GM21528 (cell line): Measurements from ENCODE around the gene PLA2G15.

Source experiments
- ATAC-seq: cut with Tn5 transposase; IDR thresholded peaks from one replicate; pipeline ENCODE4 v1.9.1; 2021; ENCODE audit warnings: mild to moderate bottlenecking, moderate library complexity; ENCODE audit not compliant: unreplicated experiment, low FRiP score

PLA2G15 gene

GRCh38 chr16:68232335-68232734 is 12.8 kb upstream of the PLA2G15 start:
- no peak for ATAC-seq

DNA sequence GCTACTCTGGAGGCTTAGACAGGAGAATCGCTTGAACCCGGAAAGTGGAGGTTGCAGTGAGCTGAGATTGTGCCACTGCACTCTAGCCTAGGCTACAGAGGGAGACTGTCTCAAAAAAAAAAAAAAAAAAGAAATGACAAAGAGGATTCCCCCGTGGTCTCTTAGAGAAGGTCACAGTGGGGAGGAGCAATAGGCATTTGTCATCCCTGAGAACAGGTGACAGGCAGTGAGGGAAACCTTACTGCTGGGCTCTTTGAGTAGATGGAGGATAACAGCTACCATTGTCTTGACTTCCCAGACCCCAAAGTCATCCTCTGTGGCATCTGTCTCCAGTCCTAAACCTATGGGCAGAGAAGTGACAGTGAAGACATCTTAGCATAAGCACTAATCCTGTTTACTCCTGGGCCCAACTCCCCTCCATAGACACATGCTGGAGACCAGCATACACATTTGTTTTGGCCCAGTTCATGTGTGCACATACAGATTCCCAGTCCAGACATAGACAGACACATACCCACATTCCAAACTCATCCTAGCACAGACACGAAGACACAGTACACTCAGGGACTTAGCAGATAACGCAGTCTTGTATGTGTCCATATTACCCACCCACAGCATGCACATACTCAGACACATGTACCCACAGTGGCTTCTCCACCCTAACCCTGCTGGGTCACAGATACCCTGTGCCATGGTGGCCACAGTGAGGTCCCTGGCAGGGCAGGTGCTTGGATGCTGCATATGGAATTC is 11.9 kb upstream of the PLA2G15 start:
- no peak for ATAC-seq

- no peak for ATAC-seq
Measured at GRCh38 chr16:68233835-68234187, 11.4 kb upstream of the PLA2G15 start.

GRCh38 chr16:68234188-68235107 is 10.7 kb upstream of the PLA2G15 start:
- no peak for ATAC-seq

GRCh38 chr16:68235108-68235886 is 9.9 kb upstream of the PLA2G15 start:
- no peak for ATAC-seq

GRCh38 chr16:68235887-68236136 is 9.4 kb upstream of the PLA2G15 start, which contains the start of gene ESRP2:
Gene ESRP2 (minus strand): TSS chr16:68236127. CDS start chr16:68236045, 82 bp downstream.
- ATAC-seq: no peak

DNA sequence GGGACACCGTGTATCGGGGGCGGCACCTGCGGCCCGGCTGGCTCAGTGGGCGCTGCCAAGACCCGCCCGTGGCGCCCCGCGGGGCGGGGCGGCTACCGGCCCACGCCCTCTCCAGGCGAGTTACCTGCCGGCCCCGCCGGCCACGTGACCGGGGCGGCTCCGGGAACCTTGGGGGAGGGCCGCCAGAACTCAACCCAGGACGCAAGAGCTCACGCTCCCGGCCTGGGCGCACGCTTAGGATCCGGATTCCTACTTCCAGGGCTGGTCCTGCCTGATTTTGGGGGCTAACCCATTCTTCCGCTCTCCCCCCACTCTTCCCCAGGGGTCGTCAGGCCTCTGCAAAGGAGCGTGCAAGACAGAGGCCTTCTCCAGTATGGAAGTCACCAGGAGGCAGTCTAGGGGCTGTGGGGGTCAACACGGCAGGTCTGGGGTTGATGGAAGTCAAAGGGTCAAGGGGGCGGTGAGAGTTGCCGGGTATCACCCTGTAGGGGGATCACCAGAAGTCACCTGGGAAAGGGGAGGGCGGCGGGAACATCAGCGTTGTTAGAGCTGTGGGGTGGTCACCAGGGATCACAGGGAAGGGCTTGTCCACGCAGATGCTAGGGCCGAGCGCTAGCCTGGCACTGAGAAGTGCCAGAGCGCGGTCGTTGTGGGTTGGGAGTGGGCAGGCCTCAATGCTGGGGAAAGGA is 8.9 kb upstream of the PLA2G15 start:
- ATAC-seq: no peak

DNA sequence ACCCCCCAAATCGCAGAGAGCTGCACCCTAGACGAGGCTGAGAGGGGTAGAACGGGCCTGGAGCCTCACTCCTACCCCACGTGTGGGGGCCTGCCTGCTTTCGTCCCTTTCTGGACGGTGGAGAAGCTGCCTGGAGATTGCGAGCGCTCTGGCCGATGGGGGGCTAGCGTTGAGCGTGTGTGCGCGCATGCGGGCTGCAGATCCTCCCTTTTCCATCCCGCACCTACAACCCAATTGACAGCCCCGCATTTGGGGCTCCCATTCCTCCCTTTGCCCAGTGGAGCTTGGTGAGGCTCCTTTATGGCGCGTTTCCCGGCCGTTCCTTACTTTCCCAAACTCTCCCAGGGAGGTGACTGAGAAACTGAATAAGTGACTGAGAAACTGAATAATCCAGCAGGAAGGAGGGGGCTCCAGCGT is 8.3 kb upstream of the PLA2G15 start:
- ATAC-seq: no peak

GRCh38 chr16:68237243-68238028 is 7.7 kb upstream of the PLA2G15 start:
- ATAC-seq: peak; percentile 73

DNA sequence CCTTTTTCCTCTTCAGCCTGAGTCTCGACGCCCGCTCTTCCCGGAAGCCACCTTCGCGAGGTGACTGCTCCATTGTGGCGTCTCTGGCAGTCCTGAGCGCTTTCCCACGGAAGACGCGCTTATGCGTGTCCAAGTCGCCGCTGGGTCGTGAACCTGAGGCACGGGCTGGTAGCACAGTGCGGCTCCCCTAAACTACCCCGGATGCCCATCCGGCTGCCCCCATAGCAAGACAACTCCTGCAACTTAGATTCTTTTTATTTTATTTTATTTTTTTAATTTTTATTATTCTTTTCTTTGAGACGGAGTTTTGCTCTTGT is 7.2 kb upstream of the PLA2G15 start:
- ATAC-seq: peak; percentile 19

DNA sequence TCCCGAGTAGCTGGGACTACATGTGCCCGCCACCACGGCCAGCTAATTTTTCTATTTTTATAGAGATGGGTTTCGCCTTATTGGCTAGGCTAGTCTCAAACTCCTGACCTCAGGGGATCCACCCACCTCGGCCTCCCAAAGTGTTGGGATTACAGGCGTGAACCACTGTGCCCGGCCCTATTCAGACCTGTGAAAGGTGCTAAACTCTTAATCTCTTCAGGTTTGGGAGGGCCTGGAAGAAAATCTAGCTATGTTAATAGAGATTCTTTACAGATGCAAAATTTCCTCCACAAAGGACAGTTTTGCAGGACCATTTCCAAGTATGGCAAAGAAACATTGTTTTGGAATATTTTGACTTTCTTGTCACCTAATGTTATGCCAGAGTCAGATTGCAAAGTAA is 3.1 kb upstream of the PLA2G15 start:
- ATAC-seq: no peak

- no peak for ATAC-seq
Measured at GRCh38 chr16:68242926-68243858, 2.0 kb upstream of the PLA2G15 start.

- ATAC-seq: no peak
Measured at GRCh38 chr16:68244481-68244902, 681 bp upstream of the PLA2G15 start.

- ATAC-seq: no peak
Measured at GRCh38 chr16:68246121-68246520, 948 bp downstream of the PLA2G15 start.

DNA sequence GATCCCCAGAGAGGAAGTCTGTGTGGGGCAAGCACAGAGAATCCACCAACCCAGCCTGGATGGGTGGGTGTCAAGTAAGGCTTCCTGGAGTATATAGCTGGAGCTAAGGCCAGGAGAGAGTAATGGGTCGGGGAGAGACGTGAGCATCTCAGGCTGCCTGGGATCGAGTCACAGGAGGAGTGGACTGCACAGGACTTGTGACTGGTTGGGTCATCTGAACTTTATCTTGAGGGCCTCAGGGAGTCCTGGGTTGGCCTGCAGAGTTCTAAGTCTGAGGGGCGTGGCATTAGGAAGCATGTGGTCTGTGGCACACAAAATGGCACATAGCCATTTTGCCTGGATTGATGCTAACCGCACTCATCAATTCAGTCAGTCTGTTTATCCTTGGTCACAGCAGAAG is 1.5 kb downstream of the PLA2G15 start:
- no peak for ATAC-seq

DNA sequence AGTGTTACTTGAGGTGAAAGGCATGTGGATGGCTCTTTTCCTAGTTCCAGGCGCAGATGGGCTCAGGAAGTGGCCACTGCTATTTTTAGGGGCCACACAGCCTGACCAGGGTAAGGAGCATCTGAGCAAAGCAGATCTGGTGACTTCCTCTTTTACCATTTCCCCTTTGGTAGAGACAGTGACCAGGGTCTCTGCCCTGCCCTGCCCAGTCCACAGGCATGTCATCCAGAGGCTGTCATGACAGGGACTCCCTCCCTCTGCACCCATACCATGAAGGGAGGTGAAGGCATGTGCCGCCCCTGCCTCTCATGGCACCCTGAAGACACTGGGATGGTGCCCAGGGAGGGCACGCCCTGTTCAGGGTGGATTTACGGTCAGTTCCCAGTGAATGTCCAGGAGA is 2.2 kb downstream of the PLA2G15 start:
- ATAC-seq: no peak

DNA sequence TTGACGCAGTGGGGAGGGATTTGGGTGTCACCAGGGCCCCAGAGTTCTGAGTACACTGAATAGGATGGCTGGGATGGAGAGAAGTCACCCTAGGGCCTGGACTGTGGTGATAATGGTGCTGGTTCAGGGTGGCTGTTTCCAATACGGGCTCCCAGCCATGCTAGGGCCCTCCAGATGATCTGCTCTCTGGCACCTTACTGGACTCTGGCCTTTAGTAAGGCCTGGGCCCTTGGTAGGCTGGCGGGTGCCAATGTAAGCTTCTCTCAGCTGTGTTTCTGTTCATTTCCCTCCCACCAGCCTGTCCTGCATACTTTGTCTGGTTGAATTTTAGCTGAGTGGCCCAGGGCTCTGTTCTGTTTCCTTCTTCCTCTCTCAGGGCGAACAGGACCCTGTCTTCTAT is 2.8 kb downstream of the PLA2G15 start:
- no peak for ATAC-seq

DNA sequence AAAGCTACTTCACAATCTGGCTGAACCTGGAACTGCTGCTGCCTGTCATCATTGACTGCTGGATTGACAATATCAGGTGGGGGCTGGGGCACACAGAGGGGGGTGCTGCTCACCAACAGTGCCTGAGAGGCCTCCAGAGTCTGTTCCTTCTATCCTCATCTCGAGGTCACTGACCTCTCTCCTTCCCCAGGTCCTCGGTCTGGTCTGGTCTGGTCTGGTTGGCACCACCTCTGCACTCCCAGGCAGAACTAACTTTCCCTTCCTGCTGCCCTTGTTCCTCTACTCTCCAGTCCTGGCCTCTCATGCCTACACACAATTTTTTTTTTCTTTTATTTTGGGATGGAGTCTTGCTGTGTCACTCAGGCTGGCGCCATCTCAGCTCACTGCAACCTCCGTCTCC is 4.2 kb downstream of the PLA2G15 start:
- ATAC-seq: no peak

- no peak for ATAC-seq
Measured at GRCh38 chr16:68250951-68251350, 5.8 kb downstream of the PLA2G15 start.
